ENCODE measurements around the gene RASAL1.

DNA sequence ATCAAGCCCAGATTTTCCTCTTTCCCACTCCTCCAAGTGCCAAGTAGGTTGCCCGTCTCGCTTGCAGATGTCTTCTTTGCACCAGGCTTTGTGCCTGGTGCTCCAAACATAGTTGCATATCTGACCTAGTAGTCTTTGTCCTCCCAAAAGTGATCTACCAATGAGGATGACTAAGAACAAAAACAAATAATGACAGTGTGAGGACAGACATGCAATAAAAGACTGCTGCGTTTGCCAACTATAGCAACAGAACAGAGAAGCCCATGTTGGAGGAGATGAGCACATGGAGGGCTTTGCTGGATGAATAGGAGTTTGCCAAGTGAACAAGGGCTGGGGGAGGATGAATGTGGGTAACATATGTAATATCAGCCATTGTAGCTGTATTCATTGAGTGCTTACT, 63.4 kb downstream of the RASAL1 start:
- TF ChIP-seq TARDBP (IDR thresholded peaks at IDR 0.05) = no peak
- TF ChIP-seq FOXM1 (IDR thresholded peaks at IDR 0.05; ENCODE audit: borderline replicate concordance) = no peak

All from HEK293T (cell line).